GM21515 (cell line): ENCODE measurements around the gene FOXP1.

Experiments used
- ATAC-seq: cut with Tn5 transposase; IDR thresholded peaks from one replicate; pipeline ENCODE4 v1.9.1; 2021; ENCODE audit not compliant: unreplicated experiment

FOXP1 gene

DNA sequence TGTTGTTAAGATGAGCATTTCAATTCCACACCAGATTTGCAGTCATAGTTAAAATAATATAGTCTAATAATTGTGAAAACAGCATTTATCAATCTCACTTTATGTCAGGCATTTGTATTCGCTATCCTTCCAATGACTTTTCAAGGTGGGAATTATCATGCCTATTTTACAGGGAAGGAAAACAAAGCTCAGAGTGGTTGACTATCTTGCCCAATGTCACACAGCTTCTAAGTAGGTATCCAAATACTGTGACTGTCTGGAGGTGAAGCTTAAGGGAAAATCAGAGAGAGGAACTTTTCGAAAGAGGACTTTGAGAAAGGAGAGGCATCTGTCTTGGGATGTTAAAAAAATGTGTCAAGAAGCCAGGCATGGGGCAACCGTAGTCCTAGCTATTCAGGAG is 443.1 kb downstream of the FOXP1 start:
- ATAC-seq = no peak

DNA sequence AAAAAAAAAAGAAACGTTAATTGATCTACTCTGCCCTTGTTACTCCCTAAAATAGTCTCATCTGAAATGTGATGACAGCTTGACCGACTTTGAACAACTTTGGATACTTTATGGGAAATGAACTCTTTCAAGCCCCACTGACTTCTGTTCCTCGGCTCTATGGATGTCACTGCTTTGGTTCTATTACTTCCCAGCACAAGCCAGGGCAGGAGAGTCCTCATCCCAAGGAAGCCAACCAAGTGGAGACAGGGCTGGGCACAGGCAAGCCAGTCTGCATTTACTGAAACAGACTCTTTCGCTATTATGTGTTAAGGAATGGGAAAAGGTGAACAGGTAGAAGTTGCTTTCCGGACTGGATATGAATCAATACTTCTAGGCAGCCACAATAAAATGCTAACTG is 444.0 kb downstream of the FOXP1 start:
- no peak for ATAC-seq

DNA sequence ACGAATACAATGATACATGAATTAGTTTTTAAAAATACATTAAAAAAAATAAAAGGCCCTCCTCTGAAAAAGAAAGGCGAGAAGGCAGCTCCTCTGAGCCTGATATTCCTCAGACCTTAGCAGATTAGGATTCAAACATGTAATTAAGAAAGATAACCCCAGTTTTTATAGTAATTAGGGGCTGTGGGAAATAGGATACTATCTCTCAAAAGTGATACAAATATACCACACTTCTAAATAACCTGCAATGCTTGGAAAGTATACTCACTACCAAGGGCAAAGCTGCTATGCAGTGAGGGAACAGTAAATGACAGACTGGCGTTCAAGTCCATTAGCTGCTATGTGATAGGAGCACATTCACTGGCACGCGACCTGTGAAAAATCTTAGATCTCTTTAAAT is 445.1 kb downstream of the FOXP1 start:
- no peak for ATAC-seq

DNA sequence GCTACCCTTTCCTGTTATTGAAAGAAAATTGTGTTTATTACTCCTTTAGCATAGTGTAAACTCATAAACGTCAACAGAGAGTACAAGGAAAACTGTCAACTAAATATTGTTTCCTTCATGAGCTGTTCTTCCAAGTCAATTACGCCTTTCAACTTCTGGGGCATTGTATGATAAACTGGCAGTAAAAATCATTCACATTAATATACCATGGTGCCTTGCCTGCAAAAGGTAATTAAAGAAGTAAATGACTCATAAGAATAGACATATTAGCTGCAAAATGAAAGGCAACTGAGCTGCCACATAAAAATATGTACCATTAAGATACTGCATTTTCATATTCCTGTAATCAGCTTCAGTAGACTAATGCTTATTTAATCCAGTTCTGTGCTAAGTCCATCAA is 447.3 kb downstream of the FOXP1 start:
- no peak for ATAC-seq

DNA sequence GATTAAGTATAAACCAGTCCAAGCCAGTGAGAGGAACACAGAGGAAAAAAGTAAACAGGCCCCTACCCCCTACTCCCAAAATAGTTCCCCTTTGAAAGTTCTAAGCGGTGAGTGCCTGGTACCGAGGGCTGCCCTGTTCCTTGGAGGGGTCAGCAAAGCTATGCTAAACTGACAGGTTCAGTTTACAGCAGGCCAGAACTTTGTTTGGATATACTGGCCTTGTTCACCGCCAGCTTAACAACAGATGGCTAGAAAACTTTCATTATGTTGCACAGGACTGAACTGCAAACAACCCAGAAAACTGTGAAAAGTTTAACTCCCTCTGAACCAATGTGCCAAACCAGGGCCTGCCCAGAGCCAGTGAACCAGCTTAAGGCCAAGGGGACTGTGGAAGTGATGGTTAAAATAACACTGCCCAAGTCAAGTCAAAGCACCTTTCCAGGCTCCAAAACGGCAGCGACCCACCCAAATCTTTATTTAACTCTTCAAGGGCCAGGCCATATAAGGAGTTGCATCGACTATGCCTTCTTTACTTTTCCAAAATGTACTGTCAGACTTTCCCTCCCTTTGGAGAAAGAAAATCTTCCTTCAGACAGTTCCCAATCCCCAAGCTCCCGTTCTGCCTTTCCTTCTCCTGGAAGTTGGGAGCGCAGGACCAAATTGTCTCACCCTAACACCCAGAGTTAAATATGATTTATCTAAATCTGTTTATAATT is 448.0 kb downstream of the FOXP1 start:
- ATAC-seq = no peak

DNA sequence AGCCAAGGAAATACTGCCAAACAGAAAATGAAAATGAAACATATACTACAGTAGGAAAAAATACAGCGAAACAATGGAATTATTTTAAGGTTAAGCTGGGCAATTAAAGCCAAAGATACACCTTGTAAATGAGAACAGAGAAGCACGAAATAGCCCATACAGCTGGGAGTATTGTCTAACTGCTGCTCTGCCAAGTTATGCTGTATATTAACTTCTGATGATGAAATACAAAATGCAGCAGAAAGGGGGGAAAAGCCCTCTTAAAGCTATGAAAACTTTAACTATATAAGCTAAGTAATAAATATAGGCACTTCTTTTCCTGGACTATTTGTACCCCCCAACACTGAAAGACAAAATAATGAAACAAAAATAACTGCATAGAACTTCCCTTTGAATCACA is 449.0 kb downstream of the FOXP1 start:
- no peak for ATAC-seq

DNA sequence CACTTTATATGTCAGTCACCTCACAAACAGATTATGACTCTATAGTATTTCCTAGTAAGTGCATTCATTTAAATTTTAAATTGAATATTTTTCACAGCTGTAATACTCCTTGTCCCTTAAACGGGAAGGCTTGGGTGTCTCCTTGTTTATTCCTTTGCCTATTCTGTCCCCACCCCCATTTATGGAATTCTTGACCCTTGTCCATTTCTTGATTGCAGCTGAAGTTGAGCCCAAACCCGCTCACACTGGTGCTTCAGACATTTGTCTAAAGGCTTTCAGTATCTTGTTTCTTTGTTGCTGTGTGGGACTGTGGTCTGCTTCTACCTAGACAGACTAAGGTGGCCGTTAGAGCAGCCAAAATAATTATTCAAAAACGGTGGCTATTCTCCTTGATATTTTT is 449.7 kb downstream of the FOXP1 start:
- ATAC-seq = no peak

DNA sequence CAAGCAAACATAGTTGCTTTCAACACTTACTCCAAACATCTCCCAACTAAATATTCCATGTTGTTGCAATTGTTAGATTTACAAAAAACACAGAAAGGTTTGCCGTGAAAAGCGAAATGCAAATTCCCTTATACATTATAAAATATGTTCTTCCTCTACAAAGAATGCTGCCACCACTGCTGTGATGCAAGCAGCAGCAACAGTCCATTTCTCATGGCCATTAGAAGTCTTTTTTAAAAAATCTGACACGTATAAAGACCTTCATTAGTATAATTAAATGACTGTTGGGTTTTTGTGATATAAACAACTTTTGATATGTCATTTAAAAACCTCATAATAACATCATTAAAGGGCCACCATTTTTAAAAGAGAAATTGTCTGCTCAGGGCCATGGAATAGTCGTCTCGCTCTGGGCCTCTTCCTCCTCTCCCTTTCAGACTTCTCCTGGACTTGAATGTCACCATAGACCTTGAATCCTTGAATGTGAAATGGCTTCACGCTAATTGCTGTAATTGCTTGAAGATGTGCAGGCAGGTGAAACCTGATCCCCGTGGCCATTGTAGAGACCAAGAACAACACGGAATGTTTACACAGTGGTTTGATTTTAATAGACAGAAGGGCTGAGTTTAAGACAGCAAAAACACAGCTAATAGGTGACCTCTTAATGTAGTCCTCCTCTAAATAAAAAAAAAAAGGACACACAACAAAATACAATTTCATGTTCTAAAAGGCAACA is 450.4 kb downstream of the FOXP1 start:
- ATAC-seq = no peak

DNA sequence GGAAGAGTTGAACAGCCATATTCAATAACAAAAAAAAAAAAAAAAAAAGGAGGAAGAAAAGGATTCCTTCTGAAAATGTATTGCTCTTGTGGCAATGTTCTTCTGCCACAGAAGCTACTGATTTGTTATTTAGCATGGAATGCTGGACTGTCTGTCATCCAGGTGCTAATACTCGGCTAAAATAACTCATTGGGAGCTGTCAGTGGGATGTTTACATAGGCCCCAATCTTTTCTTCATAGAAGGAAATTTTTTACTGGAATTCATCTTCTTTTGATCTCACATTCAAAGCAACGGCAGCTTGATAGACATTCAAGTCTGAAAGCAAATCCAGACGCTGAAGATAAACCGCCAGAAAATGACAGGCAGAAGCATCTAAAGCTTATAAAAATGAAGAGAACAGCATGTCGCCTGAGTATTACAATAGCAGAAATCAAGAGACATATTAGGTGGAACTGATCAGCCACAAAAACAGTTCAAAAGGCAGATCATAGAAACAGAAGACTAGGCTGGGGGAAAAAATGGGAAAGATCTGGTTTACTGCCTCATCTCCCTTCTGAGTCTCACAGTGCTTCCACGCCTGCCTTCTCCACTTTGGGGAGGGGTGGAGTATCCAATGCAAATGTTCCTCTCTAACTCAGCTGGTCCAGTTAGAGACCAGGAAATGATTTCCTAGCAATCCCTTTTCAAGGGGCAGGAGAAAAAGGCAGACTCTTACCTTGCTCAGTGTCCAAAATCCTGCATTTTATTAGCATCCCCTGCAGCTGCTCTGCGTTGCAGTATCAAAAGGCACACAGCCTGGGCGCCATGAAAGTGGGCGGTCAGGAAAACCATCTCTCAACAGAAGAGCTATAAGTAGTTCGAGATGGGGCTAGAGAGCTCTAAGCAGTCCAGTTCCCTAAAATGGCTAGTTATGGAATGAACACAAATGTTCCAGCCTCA is 451.9 kb downstream of the FOXP1 start:
- ATAC-seq = no peak

DNA sequence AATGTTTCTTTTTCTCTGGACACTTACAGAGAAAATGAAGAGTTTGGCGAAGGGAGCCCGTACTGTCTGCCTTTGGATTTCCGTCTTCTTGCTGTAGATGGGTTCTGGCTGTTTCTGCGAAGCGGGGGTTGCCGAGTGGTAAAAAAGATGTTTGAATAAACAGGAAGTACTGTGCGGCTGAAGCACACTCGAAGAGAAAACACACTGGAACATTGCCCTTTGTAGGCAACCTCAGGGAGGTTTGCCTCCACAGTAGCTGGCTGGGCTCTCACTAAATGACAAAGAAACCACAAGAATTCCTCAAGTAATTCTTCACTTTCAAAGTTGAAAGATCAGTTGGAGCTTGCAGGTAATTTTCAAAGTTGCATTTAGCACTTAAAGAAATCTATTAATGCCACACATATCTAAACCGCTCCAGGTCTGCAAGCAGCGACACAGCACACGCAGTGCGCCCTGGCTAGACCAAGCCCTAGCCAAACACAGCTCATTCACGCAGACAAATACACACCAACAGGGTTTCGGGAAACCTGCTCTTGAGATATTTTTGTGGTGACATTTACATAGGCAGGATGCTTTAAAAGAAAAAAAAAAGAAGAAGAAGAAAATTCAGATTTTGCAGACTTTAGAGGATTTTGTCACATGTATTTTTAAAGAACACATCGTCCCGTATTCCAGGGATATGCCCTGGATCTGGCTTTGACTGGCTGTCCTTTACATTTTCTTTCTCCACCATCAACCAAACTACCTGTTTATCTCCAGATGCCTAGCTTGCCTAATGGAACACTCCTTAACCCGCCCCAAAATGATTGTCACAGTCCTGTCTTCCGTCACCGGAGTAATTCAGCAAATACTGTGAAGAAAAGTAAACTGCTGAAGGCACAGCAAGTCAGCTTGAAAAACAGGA is 452.8 kb downstream of the FOXP1 start:
- ATAC-seq = peak; percentile 68

DNA sequence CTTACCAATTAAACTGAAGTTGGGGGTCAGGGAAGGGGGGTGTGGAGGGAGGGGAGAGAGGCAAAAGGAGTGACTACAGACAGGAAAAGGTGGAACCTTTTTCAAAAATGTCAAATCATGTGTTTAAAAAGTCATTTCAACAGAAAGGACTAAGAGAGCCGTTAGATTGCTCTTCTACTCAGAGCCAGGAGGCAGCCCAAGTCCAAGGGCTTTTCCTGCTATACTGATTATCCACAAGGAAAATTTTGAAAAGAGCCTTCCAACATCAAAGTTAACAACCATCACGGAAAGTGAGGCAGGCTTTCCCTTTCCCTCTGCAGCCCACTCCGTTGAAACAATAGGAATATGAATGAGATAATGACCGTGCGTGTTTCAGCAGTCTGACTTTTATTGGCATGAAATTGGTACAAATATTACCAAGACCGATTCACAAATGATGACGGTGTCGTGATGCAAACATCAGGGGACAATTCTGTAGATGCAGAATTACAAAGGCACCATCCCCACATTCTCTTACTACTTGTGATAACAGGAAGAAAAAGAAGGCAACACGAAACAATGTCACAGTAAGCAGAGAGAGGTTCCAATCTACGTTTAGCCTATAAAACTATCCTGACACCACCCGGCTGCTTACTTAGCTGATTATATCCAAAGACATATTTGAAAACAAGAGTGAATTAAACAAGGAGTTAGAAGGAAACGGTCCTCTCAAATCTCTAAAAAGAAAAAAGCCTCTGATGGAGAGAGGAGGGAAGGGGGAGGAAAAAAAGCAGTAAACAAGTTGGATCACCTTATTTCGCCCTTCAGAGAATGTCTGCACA is 453.7 kb downstream of the FOXP1 start:
- ATAC-seq = no peak

DNA sequence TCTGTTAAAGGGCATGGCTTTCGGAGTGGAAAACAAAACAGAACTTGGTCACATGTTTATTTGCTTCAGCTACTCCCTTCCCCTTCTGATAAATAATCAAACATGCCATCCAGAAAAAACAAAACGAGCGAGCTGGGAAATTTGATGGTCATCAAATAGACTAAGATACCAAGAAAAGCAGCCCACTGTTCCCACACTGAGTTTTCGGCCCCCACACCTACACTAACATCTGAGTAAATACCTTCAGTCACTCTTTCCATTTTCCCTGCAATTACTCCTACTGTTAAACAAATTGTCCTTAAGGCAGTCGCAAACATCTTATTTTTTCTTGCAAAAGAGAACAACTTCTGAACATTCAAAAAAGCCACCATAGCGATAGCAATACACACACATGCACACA is 454.6 kb downstream of the FOXP1 start:
- ATAC-seq = no peak

DNA sequence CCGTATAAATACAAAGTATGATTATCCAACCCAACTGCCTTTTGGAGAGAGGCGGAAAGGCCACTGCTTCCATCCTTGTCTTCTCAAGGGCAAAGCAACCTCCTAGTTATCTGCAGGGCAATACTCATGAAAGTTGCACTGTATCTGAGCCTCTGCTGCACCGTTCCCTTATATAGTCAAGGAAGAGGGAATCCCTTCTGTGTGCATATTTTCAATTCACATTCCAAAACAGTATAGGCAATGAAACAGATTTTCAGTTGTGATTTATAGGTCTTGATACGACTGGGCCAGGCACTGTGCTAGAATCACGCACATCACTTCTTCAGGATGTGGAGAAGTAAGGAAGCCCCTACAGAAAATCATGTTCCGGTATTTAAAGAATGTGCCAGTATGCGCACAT is 455.7 kb downstream of the FOXP1 start:
- no peak for ATAC-seq

DNA sequence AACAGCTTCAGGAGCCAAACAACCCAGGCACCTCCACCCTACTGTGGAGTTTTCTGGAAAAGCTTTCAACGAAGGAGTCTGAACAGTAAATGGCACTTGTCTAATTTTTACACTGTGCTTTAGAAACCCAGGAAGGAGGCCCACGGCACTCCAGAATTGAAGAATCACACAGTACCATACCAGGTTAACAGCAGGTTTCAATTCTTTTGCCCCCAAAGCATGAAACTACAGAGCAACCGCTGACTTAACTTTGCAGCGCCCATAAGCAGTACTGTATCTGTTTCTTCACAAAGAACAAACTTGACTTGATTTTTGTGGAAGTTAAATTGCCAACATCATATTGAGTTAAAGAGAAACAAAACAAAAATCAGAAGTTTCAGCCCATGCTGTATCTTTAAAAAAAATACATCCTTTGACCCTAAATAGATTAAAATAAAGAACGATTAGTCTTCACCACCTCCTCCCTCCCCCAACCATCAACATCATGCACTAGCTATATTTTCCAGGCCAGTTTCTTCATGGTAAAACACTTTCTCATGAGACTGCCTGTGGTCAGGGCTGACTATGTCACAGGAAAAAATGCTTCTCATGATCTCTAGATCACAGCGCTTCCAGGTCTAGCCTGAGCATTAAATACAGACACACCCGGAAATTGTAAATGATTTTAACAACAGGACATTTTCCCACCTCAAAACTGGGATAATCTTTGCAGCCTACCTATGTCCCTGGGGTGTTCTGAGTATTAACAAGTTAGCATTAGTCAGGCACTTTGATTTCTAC is 456.3 kb downstream of the FOXP1 start:
- no peak for ATAC-seq

DNA sequence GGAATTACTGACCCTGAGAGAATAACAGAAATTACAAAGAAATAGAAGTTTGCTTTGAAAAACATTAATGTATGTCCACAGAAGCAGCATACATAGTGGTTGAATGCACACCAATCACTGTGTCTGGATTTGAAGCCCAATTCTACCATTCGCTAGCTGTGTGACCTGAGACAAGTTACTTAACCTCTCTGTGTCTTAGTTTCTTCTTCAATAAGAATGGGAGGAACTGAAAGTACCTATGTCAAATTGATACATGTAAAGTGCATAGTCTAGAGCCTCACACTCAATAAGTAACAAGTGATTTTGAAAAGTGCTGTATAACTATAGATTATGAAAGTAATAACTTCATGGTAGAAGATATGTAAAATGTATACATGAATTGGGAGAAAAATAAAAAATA is 457.8 kb downstream of the FOXP1 start:
- ATAC-seq = no peak

DNA sequence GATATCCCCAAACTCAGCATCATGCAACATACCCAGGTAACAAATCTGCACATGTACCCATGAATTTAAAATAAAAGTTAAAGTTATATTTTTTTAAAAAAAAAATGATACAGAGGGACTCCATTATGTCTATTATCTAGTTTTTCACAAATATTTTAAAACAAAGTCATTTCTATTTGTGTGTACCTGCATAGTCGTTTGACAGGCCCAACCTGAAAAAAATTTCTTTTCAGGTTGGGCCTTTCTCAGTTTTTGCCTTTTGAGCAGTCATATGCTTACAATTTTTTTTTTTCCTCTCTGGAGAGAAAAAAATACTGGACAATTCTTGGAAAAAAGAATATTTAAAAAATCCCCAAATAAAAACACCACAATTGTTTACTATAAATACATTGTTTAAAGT is 459.5 kb downstream of the FOXP1 start:
- ATAC-seq = no peak

DNA sequence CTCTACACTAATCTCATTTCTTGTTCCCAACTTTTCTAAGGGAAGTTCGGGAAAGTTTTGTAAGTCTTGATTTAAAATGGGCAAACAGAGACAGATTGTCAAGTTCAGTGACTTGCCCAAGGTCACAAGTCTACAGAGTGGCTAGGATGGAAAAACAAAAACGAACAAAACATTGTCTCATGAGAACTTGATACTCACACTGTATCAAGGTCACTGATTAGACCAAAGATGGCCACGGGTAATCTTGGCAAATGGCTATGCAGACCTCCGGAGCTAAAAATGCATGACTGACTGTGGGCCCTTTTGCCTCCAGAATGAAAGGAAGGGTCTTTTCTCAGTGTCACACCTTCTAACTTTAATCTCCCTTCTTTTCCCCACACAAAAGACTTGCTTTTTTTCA is 460.9 kb downstream of the FOXP1 start:
- no peak for ATAC-seq

DNA sequence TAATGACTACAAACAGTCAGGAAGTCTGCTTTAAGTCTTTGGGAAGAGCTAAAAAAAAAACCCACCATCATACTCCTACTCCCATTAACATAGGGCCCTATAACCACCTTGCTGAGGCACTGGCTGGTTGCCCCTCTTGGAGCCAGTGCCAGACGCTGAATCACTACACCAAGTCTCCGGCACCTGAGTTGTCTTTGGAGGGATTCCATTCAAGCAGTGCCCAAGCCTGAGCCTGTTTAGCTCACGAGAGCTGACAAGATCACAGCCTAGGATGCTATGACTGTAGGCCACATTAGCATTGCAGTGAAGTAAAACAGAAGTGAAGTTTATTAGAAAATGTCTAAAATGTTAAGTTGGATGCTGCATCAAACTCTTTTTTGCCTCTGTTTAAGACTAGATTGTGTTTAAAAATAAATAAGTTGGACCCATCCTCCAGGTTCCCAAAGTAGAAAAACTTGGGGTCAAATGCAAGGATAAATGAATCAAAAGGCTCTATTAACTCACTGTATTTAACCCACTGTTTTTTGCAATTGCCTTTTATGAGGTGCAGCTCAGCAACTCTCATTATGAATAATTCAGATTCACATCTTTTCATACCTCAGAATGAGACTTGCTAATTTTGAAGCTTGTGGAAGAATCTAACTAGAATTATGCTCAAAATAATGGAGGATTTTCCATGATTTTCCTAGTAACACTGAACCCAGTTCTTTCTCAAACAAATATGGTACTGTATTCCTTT is 461.9 kb downstream of the FOXP1 start:
- no peak for ATAC-seq
